Thyroid gland (tissue), 4 donors: ENCODE data around the gene MIXL1.

Source experiments
- POLR2A ChIP-seq, 2 donors: fragments of 450-650 bp; IDR thresholded peaks; one replicate each; pipeline ENCODE4 v1.6.1; 2017; ENCODE audit warnings: antibody characterized with exemption in 2 of 2, mild to moderate bottlenecking in 2 of 2, moderate library complexity in 1 of 2
- TF ChIP-seq, protein P1 (sequence below), 6 experiments: fragments of 200-600 bp in 3 of 6; fragments of 450-650 bp in 3 of 6; sonication (generic) in 3 of 6; IDR thresholded peaks; one replicate each; pipeline ENCODE4 v1.5.1; 2016 to 2019; ENCODE audit warnings: antibody characterized with exemption in 6 of 6, mild to moderate bottlenecking in 2 of 6, inconsistent platforms in 1 of 6, moderate library complexity in 1 of 6

DNA sequence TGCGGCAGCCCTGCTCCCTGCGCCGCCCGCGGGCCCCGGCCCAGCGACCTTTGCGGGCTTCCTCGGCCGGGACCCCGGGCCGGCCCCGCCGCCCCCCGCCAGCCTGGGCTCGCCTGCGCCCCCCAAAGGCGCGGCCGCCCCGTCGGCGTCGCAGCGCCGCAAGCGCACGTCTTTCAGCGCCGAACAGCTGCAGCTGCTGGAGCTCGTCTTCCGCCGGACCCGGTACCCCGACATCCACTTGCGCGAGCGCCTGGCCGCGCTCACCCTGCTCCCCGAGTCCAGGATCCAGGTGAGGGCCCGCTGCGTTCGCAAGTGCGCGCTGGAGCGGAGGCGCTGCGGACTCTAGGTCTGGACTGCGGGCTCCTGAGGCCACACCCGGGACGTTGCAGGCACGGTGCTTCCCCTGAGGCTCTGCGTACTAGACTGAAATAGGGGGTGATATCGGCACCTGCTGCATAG, 351 bp downstream of the MIXL1 start:
- TF ChIP-seq, protein P1, sequence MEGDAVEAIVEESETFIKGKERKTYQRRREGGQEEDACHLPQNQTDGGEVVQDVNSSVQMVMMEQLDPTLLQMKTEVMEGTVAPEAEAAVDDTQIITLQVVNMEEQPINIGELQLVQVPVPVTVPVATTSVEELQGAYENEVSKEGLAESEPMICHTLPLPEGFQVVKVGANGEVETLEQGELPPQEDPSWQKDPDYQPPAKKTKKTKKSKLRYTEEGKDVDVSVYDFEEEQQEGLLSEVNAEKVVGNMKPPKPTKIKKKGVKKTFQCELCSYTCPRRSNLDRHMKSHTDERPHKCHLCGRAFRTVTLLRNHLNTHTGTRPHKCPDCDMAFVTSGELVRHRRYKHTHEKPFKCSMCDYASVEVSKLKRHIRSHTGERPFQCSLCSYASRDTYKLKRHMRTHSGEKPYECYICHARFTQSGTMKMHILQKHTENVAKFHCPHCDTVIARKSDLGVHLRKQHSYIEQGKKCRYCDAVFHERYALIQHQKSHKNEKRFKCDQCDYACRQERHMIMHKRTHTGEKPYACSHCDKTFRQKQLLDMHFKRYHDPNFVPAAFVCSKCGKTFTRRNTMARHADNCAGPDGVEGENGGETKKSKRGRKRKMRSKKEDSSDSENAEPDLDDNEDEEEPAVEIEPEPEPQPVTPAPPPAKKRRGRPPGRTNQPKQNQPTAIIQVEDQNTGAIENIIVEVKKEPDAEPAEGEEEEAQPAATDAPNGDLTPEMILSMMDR (IDR thresholded peaks at IDR 0.05) = no peak
- no peak for TF ChIP-seq POLR2A (IDR thresholded peaks at IDR 0.05)
